ENCODE results near the gene ANKDD1A. TPM values are rescaled to one million over a fixed set of nuclear protein-coding genes. Genes with fewer than 3 reads are reported as not detected.

The ANKDD1A gene
- total RNA-seq, 1 experiment from 2014 or later = 0.95 TPM

DNA sequence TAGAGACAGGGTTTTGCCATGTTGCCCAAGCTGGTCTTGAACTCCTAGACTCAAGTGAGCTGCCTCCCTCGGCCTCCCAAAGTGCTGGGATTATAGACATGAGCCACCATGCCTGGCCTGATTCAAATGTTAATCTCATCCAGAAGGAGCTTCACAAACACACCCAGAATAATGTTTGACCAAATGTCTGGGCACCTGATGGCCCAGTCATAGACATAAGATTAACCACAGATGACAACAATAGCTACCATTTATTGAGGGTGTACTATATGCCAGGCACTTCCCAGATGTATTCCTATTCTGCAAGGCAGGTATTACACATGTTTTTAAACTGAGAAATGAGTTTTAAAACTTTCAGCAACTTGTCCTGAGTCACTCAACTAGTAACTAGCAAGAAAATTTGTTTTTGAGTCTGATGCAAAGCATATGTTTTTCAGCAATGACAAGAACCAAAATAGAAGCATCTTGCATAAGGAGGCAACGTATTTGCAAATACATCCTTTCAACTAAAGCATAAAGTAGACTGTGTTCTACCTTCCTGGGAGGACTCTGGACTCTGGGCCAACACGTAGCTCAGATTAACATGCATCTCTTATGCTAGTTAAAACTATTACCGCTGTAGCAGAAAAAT is 86.2 kb downstream of the ANKDD1A start:
- in situ Hi-C loops (cut with HindIII; ENCODE audit: low sequenced_read_pairs) = no loop called here
- no peak for DNase-seq (ENCODE audit: low spot score)

DNA sequence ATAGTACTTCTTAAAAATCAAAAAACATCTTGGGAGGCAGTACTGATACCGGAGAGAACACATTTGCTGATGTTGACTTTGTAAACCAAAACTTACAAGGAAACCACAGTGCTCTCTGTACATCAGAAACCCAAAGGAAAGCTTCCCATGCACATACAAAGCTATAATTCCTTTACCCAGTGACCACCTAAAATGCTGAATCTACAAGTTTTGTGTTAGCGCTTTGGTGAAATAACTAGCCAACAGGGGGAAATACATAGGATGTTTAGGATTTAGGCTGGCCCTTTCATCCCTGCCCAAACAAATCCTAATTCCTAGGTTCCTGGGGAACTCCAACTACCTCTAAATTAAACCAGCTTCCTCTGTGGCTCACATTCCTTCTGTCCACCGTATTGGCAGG is 93.3 kb downstream of the ANKDD1A start:
- DNase-seq (ENCODE audit: low spot score) = no peak
- in situ Hi-C loops (cut with HindIII; ENCODE audit: low sequenced_read_pairs) = no loop called here

DNA sequence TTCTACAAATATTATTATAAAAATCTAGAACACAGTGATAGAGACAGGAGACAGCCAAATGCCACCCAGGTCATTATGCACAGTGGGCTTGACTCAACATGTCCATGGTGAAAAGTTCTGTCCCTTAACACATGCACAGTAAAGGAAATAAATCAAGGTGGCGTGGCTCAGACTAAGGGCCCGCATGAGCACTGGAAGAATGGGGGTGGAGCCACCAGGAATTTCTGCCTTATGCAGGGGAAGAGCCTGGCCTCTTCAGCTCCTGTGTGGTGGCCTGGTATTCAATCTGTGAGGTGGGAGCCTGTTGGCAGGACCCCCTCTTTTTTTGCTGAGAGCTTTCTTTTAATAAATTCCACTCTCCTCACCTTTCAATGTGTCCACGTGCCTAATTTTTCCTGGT is 95.2 kb downstream of the ANKDD1A start:
- DNase-seq (ENCODE audit: low spot score) = no peak
- in situ Hi-C loops (cut with HindIII; ENCODE audit: low sequenced_read_pairs) = no loop called here

Other genes starting within 250 kb of the ANKDD1A start
- 0.12 and 0.27 TPM in 2 replicates for gene RBPMS2, start 136.3 kb upstream of the ANKDD1A start, total RNA-seq (2014; rRNA removed; shearing (Covaris generic))
- gene PIF1, start 86.3 kb upstream of the ANKDD1A start, total RNA-seq (2014; rRNA removed; shearing (Covaris generic)) = 23.0 and 37.9 TPM in 2 replicates
- gene PLEKHO2, start 70.0 kb upstream of the ANKDD1A start, total RNA-seq (2014; rRNA removed; shearing (Covaris generic)) = 16.1 and 17.4 TPM in 2 replicates
- gene SPG21, start 78.0 kb downstream of the ANKDD1A start, total RNA-seq (2014; rRNA removed; shearing (Covaris generic)) = 111 and 115 TPM in 2 replicates
- gene MTFMT, start 117.7 kb downstream of the ANKDD1A start, total RNA-seq (2014; rRNA removed; shearing (Covaris generic)) = 34.2 and 99.1 TPM in 2 replicates
- not detected in 2 replicates for gene SLC51B, start 133.5 kb downstream of the ANKDD1A start, total RNA-seq (2014; rRNA removed; shearing (Covaris generic))
- gene RASL12, start 156.1 kb downstream of the ANKDD1A start, total RNA-seq (2014; rRNA removed; shearing (Covaris generic)) = not detected in 2 replicates
- gene KBTBD13, start 164.8 kb downstream of the ANKDD1A start, total RNA-seq (2014; rRNA removed; shearing (Covaris generic)) = 0.37 TPM in 1 of 2 replicates, not detected in the other
- gene UBAP1L, start 203.3 kb downstream of the ANKDD1A start, total RNA-seq (2014; rRNA removed; shearing (Covaris generic)) = 0.24 and 0.25 TPM in 2 replicates
- 29.5 and 32.9 TPM in 2 replicates for gene PDCD7, start 221.9 kb downstream of the ANKDD1A start, total RNA-seq (2014; rRNA removed; shearing (Covaris generic))

Measured in G401 (cell line).